Stimulated activated naive CD8-positive, alpha-beta T cell treated with anti-CD3 and anti-CD28 coated beads, Interleukin-15, Interleukin-2, amounts not matched to agents 100 ng/mL and 50 ng/mL, for 24 hours (primary cell): ENCODE results near the gene SLC16A13.
"Not testable (repeated sequence)": the region's sequence is repeated elsewhere in the genome, so short reads cannot be mapped to it uniquely, and the experiment has no call there.

Experiments
- H3K27ac Mint-ChIP-seq: one replicate; pipeline ENCODE4 v1.8.0; 2021; ENCODE audit warnings: mild to moderate bottlenecking, mixed read lengths
- H3K27me3 Mint-ChIP-seq: one replicate; pipeline ENCODE4 v1.8.0; 2021; ENCODE audit warnings: mixed read lengths
- H3K36me3 Mint-ChIP-seq: one replicate; pipeline ENCODE4 v1.8.0; 2021; ENCODE audit warnings: low read depth, mixed read lengths
- H3K4me1 Mint-ChIP-seq: one replicate; pipeline ENCODE4 v1.8.0; 2021; ENCODE audit warnings: low read depth, mixed read lengths
- H3K4me3 Mint-ChIP-seq: one replicate; pipeline ENCODE4 v1.8.0; 2021; ENCODE audit warnings: mild to moderate bottlenecking, mixed read lengths
- H3K9me3 Mint-ChIP-seq: one replicate; pipeline ENCODE4 v1.8.0; 2021; ENCODE audit warnings: mixed read lengths

SLC16A13 gene

DNA sequence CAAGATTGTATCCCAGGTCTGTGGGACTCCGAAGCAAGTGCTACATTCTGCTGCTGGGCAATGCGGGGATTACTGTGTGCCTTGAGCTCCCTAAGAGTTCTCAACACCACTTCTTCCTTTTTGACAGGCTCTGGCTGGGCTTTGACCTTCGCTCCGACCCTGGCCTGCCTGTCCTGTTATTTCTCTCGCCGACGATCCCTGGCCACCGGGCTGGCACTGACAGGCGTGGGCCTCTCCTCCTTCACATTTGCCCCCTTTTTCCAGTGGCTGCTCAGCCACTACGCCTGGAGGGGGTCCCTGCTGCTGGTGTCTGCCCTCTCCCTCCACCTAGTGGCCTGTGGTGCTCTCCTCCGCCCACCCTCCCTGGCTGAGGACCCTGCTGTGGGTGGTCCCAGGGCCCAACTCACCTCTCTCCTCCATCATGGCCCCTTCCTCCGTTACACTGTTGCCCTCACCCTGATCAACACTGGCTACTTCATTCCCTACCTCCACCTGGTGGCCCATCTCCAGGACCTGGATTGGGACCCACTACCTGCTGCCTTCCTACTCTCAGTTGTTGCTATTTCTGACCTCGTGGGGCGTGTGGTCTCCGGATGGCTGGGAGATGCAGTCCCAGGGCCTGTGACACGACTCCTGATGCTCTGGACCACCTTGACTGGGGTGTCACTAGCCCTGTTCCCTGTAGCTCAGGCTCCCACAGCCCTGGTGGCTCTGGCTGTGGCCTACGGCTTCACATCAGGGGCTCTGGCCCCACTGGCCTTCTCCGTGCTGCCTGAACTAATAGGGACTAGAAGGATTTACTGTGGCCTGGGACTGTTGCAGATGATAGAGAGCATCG lies 2.4 kb downstream of the SLC16A13 start:
- Mint-ChIP-seq H3K27ac (no peak overlapping the region), H3K4me1 (peaks cover 50% of the 10 kb centered on the region), H3K4me3 (peak overlapping the region; percentile 12), H3K27me3 (no peaks in the 10 kb centered on the region), H3K36me3 (no peaks in the 10 kb centered on the region), H3K9me3 (no peaks in the 10 kb centered on the region)

DNA sequence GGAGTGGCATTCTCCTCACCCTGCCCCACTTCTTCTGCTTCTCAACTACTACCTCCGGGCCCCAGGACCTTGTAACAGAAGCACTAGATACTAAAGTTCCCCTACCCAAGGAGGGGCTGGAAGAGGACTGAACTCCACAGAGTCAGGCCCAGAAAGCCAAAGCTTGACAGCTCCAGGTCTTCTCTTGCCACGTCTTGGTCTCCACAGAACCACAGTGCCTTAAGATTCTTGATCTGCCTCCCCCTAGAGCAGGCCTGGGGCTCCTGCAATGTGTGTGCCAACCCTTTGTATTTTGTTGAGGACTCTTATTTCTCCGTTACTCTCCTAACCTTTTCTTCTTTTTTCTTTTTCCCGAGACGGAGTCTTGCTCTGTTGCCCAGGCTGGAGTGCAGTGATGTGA lies 4.0 kb downstream of the SLC16A13 start:
- Mint-ChIP-seq H3K36me3 (no peaks in the 10 kb centered on the region), H3K9me3 (no peaks in the 10 kb centered on the region), H3K27me3 (no peaks in the 10 kb centered on the region), H3K27ac (no peak overlapping the region), H3K4me3 (no peak overlapping the region), H3K4me1 (peaks cover 43% of the 10 kb centered on the region)

DNA sequence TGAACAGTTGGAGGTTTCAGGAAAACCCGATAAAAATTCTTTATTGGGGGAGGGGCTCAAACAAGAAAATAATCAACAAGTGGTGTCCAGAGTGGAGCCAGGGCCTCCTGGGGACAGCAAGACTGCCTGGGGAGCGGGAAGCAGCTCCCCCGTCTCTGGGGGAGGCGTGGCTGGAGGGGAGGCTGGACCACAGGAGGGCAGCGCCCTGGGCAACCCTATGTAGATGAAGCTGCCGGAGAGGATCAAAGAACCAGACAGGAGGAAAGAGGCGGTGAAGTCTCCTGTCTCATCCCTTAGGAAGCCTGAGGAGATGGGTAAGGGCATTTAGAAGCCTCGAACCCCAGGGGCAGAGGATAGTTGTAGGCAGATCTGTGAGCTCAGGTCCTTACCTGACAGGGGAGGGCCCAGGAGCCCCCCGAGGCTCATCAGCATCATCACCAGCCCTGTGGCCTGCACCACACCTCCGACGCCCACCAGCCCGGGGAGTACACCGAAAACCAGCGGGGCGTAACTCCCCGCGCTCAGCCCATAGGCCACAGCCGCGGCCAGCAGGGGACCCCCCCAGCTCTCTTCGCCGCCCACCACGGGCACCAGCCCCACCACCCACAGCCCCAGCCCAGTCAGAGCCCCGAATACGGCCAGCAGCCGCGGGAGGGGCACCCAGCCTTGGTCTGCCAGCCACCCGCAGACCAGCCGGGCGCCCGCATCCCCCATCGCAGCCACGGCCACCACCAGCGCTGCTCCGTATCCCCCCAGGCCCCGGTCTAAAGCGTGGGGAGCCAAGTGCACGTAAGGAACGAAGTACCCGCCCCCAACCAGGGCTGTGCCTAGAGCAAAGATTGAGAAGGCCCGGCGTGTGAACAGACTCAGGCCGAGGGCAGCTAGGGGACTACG lies 6.0 kb downstream of the SLC16A13 start:
- Mint-ChIP-seq H3K27me3 (peaks cover 3% of the 10 kb centered on the region), H3K27ac (peak overlapping the region; percentile 74), H3K4me3 (peak overlapping the region; percentile 75), H3K4me1 (peaks cover 51% of the 10 kb centered on the region), H3K36me3 (no peaks in the 10 kb centered on the region), H3K9me3 (no peaks in the 10 kb centered on the region)

- no peaks in the 10 kb centered on the region for H3K9me3 Mint-ChIP-seq
- no peaks in the 10 kb centered on the region for H3K36me3 Mint-ChIP-seq
- H3K27ac Mint-ChIP-seq, result peak overlapping the region; percentile 74
- H3K27me3 Mint-ChIP-seq, result peaks cover 3% of the 10 kb centered on the region
- peaks cover 57% of the 10 kb centered on the region for H3K4me1 Mint-ChIP-seq
- peak overlapping the region; percentile 75 for H3K4me3 Mint-ChIP-seq
Measured at GRCh38 chr17:7042501-7043181, 6.8 kb downstream of the SLC16A13 start.

GRCh38 chr17:7043182-7043496 lies 7.3 kb downstream of the SLC16A13 start:
- Mint-ChIP-seq H3K27ac (peak overlapping the region; percentile 74), H3K36me3 (no peaks in the 10 kb centered on the region), H3K4me3 (peak overlapping the region; percentile 75), H3K4me1 (peaks cover 54% of the 10 kb centered on the region), H3K9me3 (no peaks in the 10 kb centered on the region), H3K27me3 (peaks cover 3% of the 10 kb centered on the region)

GRCh38 chr17:7043497-7044198 lies 7.8 kb downstream of the SLC16A13 start, which contains the start of gene SLC16A11:
TSS of gene SLC16A11 (minus strand) at chr17:7044092. CDS start at chr17:7043513, 579 bp downstream.
- Mint-ChIP-seq H3K9me3 (no peaks in the 10 kb centered on the region), H3K4me1 (peaks cover 53% of the 10 kb centered on the region), H3K27ac (peak within 1 kb of the TSS; percentile 74), H3K36me3 (no peaks in the 10 kb centered on the region), H3K4me3 (peak within 1 kb of the TSS; percentile 75), H3K27me3 (peaks cover 3% of the 10 kb centered on the region)

- peak overlapping the region; percentile 79 for H3K4me3 Mint-ChIP-seq
- no peaks in the 10 kb centered on the region for H3K36me3 Mint-ChIP-seq
- H3K27ac Mint-ChIP-seq, result no peak overlapping the region
- peaks cover 49% of the 10 kb centered on the region for H3K4me1 Mint-ChIP-seq
- H3K27me3 Mint-ChIP-seq, result peaks cover 3% of the 10 kb centered on the region
- no peaks in the 10 kb centered on the region for H3K9me3 Mint-ChIP-seq
Measured at GRCh38 chr17:7045492-7046126, 9.8 kb downstream of the SLC16A13 start.

- H3K4me1 Mint-ChIP-seq, result peaks cover 49% of the 10 kb centered on the region
- H3K27me3 Mint-ChIP-seq, result peaks cover 3% of the 10 kb centered on the region
Measured at GRCh38 chr17:7046127-7046724, 10.4 kb downstream of the SLC16A13 start.

GRCh38 chr17:7046725-7047397 lies 11.0 kb downstream of the SLC16A13 start:
- Mint-ChIP-seq H3K4me1 (peaks cover 42% of the 10 kb centered on the region), H3K27ac (peak overlapping the region; percentile 71), H3K4me3 (peak overlapping the region; percentile 79)
- not testable (repeated sequence) for H3K36me3 Mint-ChIP-seq, H3K27me3 Mint-ChIP-seq, H3K9me3 Mint-ChIP-seq

More at GRCh38 chr17:7046127-7046724, 10.4 kb downstream of the SLC16A13 start:
- Mint-ChIP-seq H3K36me3 (no peaks in the 10 kb centered on the region), H3K27ac (peak overlapping the region; percentile 71), H3K9me3 (no peaks in the 10 kb centered on the region), H3K4me3 (peak overlapping the region; percentile 79)

GRCh38 chr17:7047566-7047965 lies 11.8 kb downstream of the SLC16A13 start:
- no peak overlapping the region for H3K27ac Mint-ChIP-seq
- H3K4me1 Mint-ChIP-seq, result peaks cover 35% of the 10 kb centered on the region
- H3K9me3 Mint-ChIP-seq, result no peaks in the 10 kb centered on the region
- no peaks in the 10 kb centered on the region for H3K36me3 Mint-ChIP-seq
- no peak overlapping the region for H3K4me3 Mint-ChIP-seq
- H3K27me3 Mint-ChIP-seq, result peaks cover 3% of the 10 kb centered on the region

DNA sequence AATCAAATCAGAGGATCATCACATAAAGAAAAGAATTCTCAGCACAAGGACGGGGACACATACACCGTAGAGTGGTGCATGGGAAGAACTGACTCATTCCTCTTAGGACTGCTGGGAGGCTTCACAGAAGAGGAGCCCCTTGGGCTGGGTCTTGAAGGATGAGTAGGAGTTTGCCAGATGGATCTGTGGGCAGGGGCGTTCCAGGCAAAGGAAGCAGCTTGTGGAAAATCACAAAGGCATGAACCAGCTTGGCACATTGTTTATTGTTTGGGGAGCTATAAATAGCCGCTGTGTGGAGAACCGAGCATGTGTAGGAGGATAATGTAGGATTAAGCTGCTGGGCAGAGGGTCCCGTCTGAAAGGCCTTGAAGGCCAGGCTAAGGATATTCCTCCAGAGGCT lies 13.2 kb downstream of the SLC16A13 start:
- peaks cover 8% of the 10 kb centered on the region for H3K27me3 Mint-ChIP-seq
- no peak overlapping the region for H3K4me3 Mint-ChIP-seq
- H3K27ac Mint-ChIP-seq, result no peak overlapping the region
- peaks cover 25% of the 10 kb centered on the region for H3K4me1 Mint-ChIP-seq
- no peaks in the 10 kb centered on the region for H3K9me3 Mint-ChIP-seq
- no peaks in the 10 kb centered on the region for H3K36me3 Mint-ChIP-seq

DNA sequence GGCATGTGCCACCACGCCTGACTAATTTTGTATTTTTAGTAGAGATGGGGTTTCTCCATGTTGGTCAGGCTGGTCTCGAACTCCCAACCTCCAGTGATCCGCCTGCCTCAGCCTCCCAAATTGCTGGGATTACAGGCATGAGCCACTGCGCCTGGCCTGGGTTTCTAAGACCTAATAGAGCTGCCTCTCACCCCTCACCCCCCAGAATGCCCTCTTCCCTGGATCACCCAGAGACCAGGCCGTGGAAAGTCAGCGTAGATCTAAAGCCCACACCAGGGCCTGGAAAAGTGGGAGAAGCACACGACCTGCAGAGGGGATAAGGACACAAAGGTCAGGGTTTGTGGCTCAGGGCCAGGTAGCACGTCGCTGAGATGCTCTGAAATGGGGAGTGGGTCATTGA lies 14.8 kb downstream of the SLC16A13 start:
- H3K4me3 Mint-ChIP-seq, H3K9me3 Mint-ChIP-seq, H3K36me3 Mint-ChIP-seq, H3K27ac Mint-ChIP-seq, H3K27me3 Mint-ChIP-seq: not testable (repeated sequence)
- H3K4me1 Mint-ChIP-seq, result peaks cover 21% of the 10 kb centered on the region

- Mint-ChIP-seq H3K27me3 (peaks cover 15% of the 10 kb centered on the region), H3K27ac (no peak overlapping the region), H3K4me3 (no peak overlapping the region), H3K9me3 (no peaks in the 10 kb centered on the region), H3K36me3 (no peaks in the 10 kb centered on the region), H3K4me1 (peaks cover 18% of the 10 kb centered on the region)
Measured at GRCh38 chr17:7056386-7056785, 20.6 kb downstream of the SLC16A13 start.
